Measurements from ENCODE around the gene PARPBP. TPM values are rescaled to one million over a fixed set of nuclear protein-coding genes. Genes with fewer than 3 reads are reported as not detected.
"Not testable (repeated sequence)": the region's sequence is repeated elsewhere in the genome, so short reads cannot be mapped to it uniquely, and the experiment has no call there.

The PARPBP gene
- total RNA-seq, 3 donors from 2014 or later: 1.1 to 3.9 (median 2.3) TPM

GRCh38 chr12:102118874-102119273 lies 1.1 kb upstream of the PARPBP start:
- no peaks in the 10 kb centered on the region for H3K9me3 ChIP-seq
- H3K36me3 ChIP-seq: peaks cover 3% of the 10 kb centered on the region
- no peaks in the 10 kb centered on the region for H3K27me3 ChIP-seq
- no peak for TF ChIP-seq POLR2AphosphoS5 (IDR thresholded peaks at IDR 0.05)
- TF ChIP-seq POLR2A (IDR thresholded peaks at IDR 0.05): no peak
- no peak for TF ChIP-seq CTCF (IDR thresholded peaks at IDR 0.05)
- peaks cover 0 to 5% of the 10 kb centered on the region in 2 donors for H3K4me1 ChIP-seq
- DNase-seq (ENCODE audit: low spot score in 2 of 2): no peak
- intact Hi-C loops (cut with DNase I; ENCODE audit: low total_unique reads): no loop called here
- peak overlapping the region in 2 of 3 donors; percentile 69 to 86 for H3K4me3 ChIP-seq
- no peak overlapping the region for H3K27ac ChIP-seq

GRCh38 chr12:102120564-102120873 lies 536 bp downstream of the PARPBP start:
- no peaks in the 10 kb centered on the region for H3K27me3 ChIP-seq
- TF ChIP-seq POLR2AphosphoS5 (IDR thresholded peaks at IDR 0.05) (no peak), POLR2A (IDR thresholded peaks at IDR 0.05) (no peak), CTCF (IDR thresholded peaks at IDR 0.05) (no peak)
- no peak overlapping the region for H3K27ac ChIP-seq
- peak overlapping the region; percentile 69 to 86 (median 83) for H3K4me3 ChIP-seq
- H3K9me3 ChIP-seq: no peaks in the 10 kb centered on the region
- H3K36me3 ChIP-seq: peaks cover 3% of the 10 kb centered on the region
- H3K4me1 ChIP-seq: peaks cover 0 to 5% of the 10 kb centered on the region in 2 donors
- intact Hi-C loops (cut with DNase I; ENCODE audit: low total_unique reads): no loop called here
- no peak for DNase-seq (ENCODE audit: low spot score in 2 of 2)

GRCh38 chr12:102120886-102121285 lies 903 bp downstream of the PARPBP start:
- H3K36me3 ChIP-seq: peaks cover under 1% of the 10 kb centered on the region
- H3K9me3 ChIP-seq: no peaks in the 10 kb centered on the region
- intact Hi-C loops (cut with DNase I; ENCODE audit: low total_unique reads): no loop called here
- H3K27me3 ChIP-seq: no peaks in the 10 kb centered on the region
- TF ChIP-seq POLR2A (IDR thresholded peaks at IDR 0.05): no peak
- no peak for TF ChIP-seq POLR2AphosphoS5 (IDR thresholded peaks at IDR 0.05)
- TF ChIP-seq CTCF (IDR thresholded peaks at IDR 0.05): no peak
- no peak for DNase-seq (ENCODE audit: low spot score in 2 of 2)
- no peak overlapping the region for H3K27ac ChIP-seq
- H3K4me3 ChIP-seq: peak overlapping the region in 1 of 3 donors; percentile 86
- peaks cover 0 to 5% of the 10 kb centered on the region in 2 donors for H3K4me1 ChIP-seq

- H3K27me3 ChIP-seq; intact Hi-C loops (cut with DNase I; ENCODE audit: low total_unique reads); H3K36me3 ChIP-seq; H3K27ac ChIP-seq; DNase-seq (ENCODE audit: low spot score in 2 of 2); H3K4me1 ChIP-seq; H3K4me3 ChIP-seq; H3K9me3 ChIP-seq: not testable (repeated sequence)
Measured at GRCh38 chr12:102121328-102121727, 1.3 kb downstream of the PARPBP start.

GRCh38 chr12:102130720-102131119 lies 10.7 kb downstream of the PARPBP start:
- H3K27me3 ChIP-seq; H3K4me1 ChIP-seq; H3K36me3 ChIP-seq; H3K4me3 ChIP-seq; H3K9me3 ChIP-seq; H3K27ac ChIP-seq; intact Hi-C loops (cut with DNase I; ENCODE audit: low total_unique reads); DNase-seq (ENCODE audit: low spot score in 2 of 2): not testable (repeated sequence)

GRCh38 chr12:102131442-102131841 lies 11.5 kb downstream of the PARPBP start:
- DNase-seq (ENCODE audit: low spot score in 2 of 2); H3K36me3 ChIP-seq; H3K9me3 ChIP-seq; H3K4me1 ChIP-seq; intact Hi-C loops (cut with DNase I; ENCODE audit: low total_unique reads); H3K27ac ChIP-seq; H3K4me3 ChIP-seq; H3K27me3 ChIP-seq: not testable (repeated sequence)

- intact Hi-C loops (cut with DNase I; ENCODE audit: low total_unique reads); H3K27ac ChIP-seq: not testable (repeated sequence)
Measured at GRCh38 chr12:102137619-102138018, 17.6 kb downstream of the PARPBP start.

GRCh38 chr12:102142866-102143373 lies 22.9 kb downstream of the PARPBP start:
- H3K4me3 ChIP-seq; H3K36me3 ChIP-seq; H3K27ac ChIP-seq; intact Hi-C loops (cut with DNase I; ENCODE audit: low total_unique reads); H3K9me3 ChIP-seq; DNase-seq (ENCODE audit: low spot score in 2 of 2); H3K4me1 ChIP-seq; H3K27me3 ChIP-seq: not testable (repeated sequence)

More at GRCh38 chr12:102137619-102138018, 17.6 kb downstream of the PARPBP start:
- not testable (repeated sequence) for H3K4me1 ChIP-seq; H3K9me3 ChIP-seq; DNase-seq (ENCODE audit: low spot score in 2 of 2); H3K27me3 ChIP-seq; H3K36me3 ChIP-seq; H3K4me3 ChIP-seq
